Natural killer cell (primary cell): ENCODE data around the gene TTI1. TPM values are rescaled to one million over a fixed set of nuclear protein-coding genes. Genes with fewer than 3 reads are reported as not detected.

Experiments used
- ATAC-seq, 3 donors: fragments of 150-1000 bp in 2 of 3; fragments of 200-7000 bp in 1 of 3; cut with Tn5 transposase; 1 replicate in 1 of 3; 2 replicates in 2 of 3; pipeline ENCODE4 v1.10.0; 2021; ENCODE audit warnings: mild to moderate bottlenecking in 2 of 3, moderate library complexity in 2 of 3
- DNase-seq, 2 donors: peaks; one replicate each; pipeline versions ENCODE4 v3.0.0 to v3.0.0-alpha.2; 2013 to 2021; ENCODE audit warnings: mixed read lengths in 1 of 2
- H3K27ac ChIP-seq: one replicate; pipeline ENCODE4 v1.5.1; 2013; ENCODE audit warnings: mild to moderate bottlenecking, low read length
- H3K27me3 ChIP-seq: one replicate; pipeline ENCODE4 v1.6.1; 2013; ENCODE audit warnings: low read length; ENCODE audit not compliant: control insufficient read depth, insufficient read depth
- H3K36me3 ChIP-seq: one replicate; pipeline ENCODE4 v1.6.1; 2013; ENCODE audit warnings: low read length; ENCODE audit not compliant: control insufficient read depth, insufficient read depth
- H3K4me1 ChIP-seq: one replicate; pipeline ENCODE4 v1.6.1; 2013; ENCODE audit warnings: low read length; ENCODE audit not compliant: control insufficient read depth, insufficient read depth
- H3K4me3 ChIP-seq: one replicate; pipeline ENCODE4 v1.5.1; 2013; ENCODE audit warnings: low read length
- H3K9me3 ChIP-seq: one replicate; pipeline ENCODE4 v1.6.1; 2013; ENCODE audit warnings: low read length; ENCODE audit not compliant: control insufficient read depth, insufficient read depth
- H3K27ac Mint-ChIP-seq, 2 donors: one replicate each; pipeline ENCODE4 v1.8.0; 2022; ENCODE audit warnings: mild to moderate bottlenecking in 2 of 2, mixed read lengths in 2 of 2, moderate library complexity in 1 of 2
- H3K27me3 Mint-ChIP-seq, 2 donors: one replicate each; pipeline ENCODE4 v1.8.0; 2022; ENCODE audit warnings: low read depth in 2 of 2, mixed read lengths in 2 of 2
- H3K36me3 Mint-ChIP-seq: one replicate; pipeline ENCODE4 v1.8.0; 2022; ENCODE audit warnings: mixed read lengths
- H3K4me1 Mint-ChIP-seq, 2 donors: one replicate each; pipeline ENCODE4 v1.8.0; 2022; ENCODE audit warnings: mixed read lengths in 2 of 2
- H3K4me3 Mint-ChIP-seq: one replicate; pipeline ENCODE4 v1.8.0; 2022; ENCODE audit warnings: mild to moderate bottlenecking, moderate library complexity, mixed read lengths
- H3K9me3 Mint-ChIP-seq, 2 donors: one replicate each; pipeline ENCODE4 v1.8.0; 2022; ENCODE audit warnings: mixed read lengths in 2 of 2
- WGBS: methylation state at CpG from one replicate; pipeline ENCODE4 v1.1.7; 2013; ENCODE audit warnings: missing lambda C conversion rate; ENCODE audit not compliant: insufficient coverage; 5-methylcytosine and 5-hydroxymethylcytosine counted together
- intact Hi-C: fragments of 100-400 bp; cut with micrococcal nuclease; formaldehyde crosslinking; loops from one replicate; pipeline ENCODE4 v1.14.2; 2022
- total RNA-seq, 4 donors: library from RNA; stranded (reverse); fragments of 120-200 nt in 1 of 4; gene quantifications; one replicate each; pipeline versions ENCODE4 v1.2.3 to v1.2.4, GENCODE V29; 2013 to 2022
- TF ChIP-seq, protein P1 (sequence below): fragments of 200-600 bp; IDR thresholded peaks from one replicate; pipeline ENCODE4 v1.8.0; 2022; ENCODE audit warnings: antibody characterized with exemption

TTI1 gene
- total RNA-seq, 3 donors from 2014 or later (not counting 1 experiment from before 2014, with no cell fraction given), result 15.9 to 23.9 (median 18.9) TPM

DNA sequence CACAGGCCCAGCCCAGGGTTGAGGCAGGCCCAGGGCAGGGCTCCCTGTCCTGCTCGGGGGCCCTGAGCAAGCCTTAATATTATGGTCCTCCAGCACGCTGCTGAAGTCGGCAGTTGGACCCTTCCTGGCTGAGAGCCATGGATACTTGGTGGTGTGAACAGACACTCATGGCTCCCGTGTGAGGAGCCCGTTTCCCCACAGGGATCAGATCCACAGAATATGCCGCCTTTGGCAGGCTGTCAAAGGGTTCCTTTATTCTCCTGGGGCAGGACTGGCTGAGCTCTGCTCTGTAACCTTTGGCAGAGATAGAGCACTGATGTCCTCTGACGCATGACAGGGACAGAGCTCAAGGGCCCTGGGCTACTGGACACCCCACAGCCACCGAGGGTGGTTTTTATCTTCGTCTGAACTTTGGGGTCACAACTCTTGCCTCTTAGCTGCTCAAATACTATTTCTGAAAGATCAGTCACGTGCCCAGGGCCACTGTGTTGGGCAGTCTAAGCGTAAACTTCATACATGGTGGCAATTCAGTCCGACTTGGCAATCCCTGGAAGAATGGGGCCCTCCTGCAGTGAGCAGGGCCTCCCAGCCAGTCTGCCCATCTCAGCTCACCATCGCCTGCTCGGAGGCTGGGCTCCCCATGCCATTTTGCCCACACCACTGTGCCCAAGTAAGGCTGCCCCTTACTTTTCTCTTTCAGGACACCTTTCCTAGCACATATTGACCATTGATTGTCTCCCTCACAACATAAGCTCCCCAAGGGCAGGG, 49.1 kb downstream of the TTI1 start:
- H3K36me3 Mint-ChIP-seq, result peaks cover 8% of the 10 kb centered on the region
- H3K9me3 Mint-ChIP-seq, result no peaks in the 10 kb centered on the region
- ATAC-seq (no peak), DNase-seq (no peak)
- Histone ChIP-seq H3K4me1 (peaks cover under 1% of the 10 kb centered on the region), H3K27me3 (no peaks in the 10 kb centered on the region), H3K9me3 (no peaks in the 10 kb centered on the region), H3K27ac (no peak overlapping the region), H3K4me3 (no peak overlapping the region), H3K36me3 (peaks cover 18% of the 10 kb centered on the region)
- H3K27me3 Mint-ChIP-seq, result no peaks in the 10 kb centered on the region
- H3K27ac Mint-ChIP-seq, result peak overlapping the region in 1 of 2 donors; percentile 75
- 98% methylated on average over 14 of the region's 14 CpGs for WGBS
- H3K4me1 Mint-ChIP-seq, result peaks cover 0 to 5% of the 10 kb centered on the region in 2 donors
- TF ChIP-seq, protein P1, sequence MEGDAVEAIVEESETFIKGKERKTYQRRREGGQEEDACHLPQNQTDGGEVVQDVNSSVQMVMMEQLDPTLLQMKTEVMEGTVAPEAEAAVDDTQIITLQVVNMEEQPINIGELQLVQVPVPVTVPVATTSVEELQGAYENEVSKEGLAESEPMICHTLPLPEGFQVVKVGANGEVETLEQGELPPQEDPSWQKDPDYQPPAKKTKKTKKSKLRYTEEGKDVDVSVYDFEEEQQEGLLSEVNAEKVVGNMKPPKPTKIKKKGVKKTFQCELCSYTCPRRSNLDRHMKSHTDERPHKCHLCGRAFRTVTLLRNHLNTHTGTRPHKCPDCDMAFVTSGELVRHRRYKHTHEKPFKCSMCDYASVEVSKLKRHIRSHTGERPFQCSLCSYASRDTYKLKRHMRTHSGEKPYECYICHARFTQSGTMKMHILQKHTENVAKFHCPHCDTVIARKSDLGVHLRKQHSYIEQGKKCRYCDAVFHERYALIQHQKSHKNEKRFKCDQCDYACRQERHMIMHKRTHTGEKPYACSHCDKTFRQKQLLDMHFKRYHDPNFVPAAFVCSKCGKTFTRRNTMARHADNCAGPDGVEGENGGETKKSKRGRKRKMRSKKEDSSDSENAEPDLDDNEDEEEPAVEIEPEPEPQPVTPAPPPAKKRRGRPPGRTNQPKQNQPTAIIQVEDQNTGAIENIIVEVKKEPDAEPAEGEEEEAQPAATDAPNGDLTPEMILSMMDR, result no peak
- intact Hi-C loops, result no loop called here
- no peak overlapping the region for H3K4me3 Mint-ChIP-seq

DNA sequence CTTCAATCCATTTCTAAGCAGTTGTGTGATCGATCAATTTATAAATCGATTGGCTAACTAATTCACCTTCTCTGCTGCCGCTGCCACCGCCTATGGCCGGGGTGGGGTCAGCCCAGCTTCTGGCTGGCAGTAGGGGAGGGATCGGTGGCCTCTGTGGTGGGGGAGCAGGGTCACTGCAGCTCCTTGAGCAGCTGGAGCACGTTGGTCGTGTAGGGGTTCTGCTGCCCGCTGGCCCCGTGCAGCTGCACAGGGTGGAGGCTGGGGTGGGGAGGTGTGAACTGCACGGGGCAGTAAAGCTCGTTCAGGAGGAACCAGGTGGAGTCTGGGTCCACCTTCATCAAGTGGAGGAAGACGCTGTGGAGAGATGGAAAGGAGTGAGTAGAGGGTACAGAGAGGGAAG, 50.0 kb downstream of the TTI1 start:
- no peaks in the 10 kb centered on the region for H3K4me1 Mint-ChIP-seq
- ATAC-seq, result no peak
- no peak overlapping the region for H3K4me3 Mint-ChIP-seq
- no peaks in the 10 kb centered on the region for H3K9me3 Mint-ChIP-seq
- Histone ChIP-seq H3K27ac (no peak overlapping the region), H3K4me3 (no peak overlapping the region), H3K9me3 (no peaks in the 10 kb centered on the region), H3K36me3 (peaks cover 18% of the 10 kb centered on the region), H3K4me1 (no peaks in the 10 kb centered on the region), H3K27me3 (no peaks in the 10 kb centered on the region)
- H3K36me3 Mint-ChIP-seq, result peaks cover 8% of the 10 kb centered on the region
- intact Hi-C loops, result no loop called here
- WGBS, result 93% methylated on average over 13 of the region's 13 CpGs
- DNase-seq, result no peak
- H3K27me3 Mint-ChIP-seq, result no peaks in the 10 kb centered on the region
- H3K27ac Mint-ChIP-seq, result no peak overlapping the region
- TF ChIP-seq, protein P1, result no peak

DNA sequence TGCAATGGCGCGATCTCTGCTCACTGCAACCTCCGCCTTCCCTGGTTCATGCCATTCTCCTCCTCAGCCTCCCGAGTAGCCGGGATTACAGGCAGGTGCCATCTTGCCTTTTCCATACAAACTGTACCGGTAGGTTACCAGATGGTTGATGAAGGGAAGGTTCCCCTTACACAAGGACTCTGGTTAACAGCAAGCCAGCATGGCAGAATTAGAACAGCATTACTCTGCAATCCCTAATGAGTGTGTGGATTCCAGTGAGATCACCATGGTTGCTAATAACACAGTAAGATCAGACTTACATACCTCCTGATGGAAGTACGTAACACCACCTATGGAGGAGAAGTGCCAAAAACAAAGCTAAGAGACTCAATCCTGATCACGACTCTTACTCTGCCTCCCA, 51.7 kb downstream of the TTI1 start:
- peaks cover 0 to 12% of the 10 kb centered on the region in 2 donors for H3K4me1 Mint-ChIP-seq
- intact Hi-C loops, result no loop called here
- 99% methylated on average over 7 of the region's 8 CpGs for WGBS
- no peak overlapping the region for H3K4me3 Mint-ChIP-seq
- ATAC-seq, result no peak
- H3K27me3 Mint-ChIP-seq, result no peaks in the 10 kb centered on the region
- no peak for DNase-seq
- Histone ChIP-seq H3K4me1 (peaks cover 4% of the 10 kb centered on the region), H3K36me3 (peaks cover 16% of the 10 kb centered on the region), H3K27me3 (no peaks in the 10 kb centered on the region), H3K4me3 (no peak overlapping the region), H3K27ac (no peak overlapping the region), H3K9me3 (no peaks in the 10 kb centered on the region)
- H3K36me3 Mint-ChIP-seq, result peaks cover 8% of the 10 kb centered on the region
- H3K9me3 Mint-ChIP-seq, result no peaks in the 10 kb centered on the region
- H3K27ac Mint-ChIP-seq, result no peak overlapping the region
- TF ChIP-seq, protein P1, result no peak

DNA sequence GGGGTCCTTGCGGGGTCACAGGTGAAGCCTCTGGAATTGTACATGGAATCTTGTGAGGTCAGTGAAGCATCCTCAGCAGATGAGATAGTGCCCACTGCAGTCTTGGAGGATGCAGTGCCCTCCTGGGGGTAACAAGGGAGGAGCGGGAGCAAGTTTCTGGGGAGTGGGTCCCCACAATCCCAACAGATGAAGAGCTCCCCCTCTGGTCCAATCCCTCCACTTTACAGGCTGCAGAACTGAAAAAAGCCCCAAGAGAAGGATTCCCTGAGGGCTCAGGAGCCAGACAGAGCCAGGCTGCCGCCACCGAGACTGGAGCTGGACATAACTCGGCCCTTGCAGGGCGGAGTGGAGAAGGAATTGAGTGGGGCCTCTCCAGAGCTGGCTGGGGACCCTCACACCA, 52.4 kb downstream of the TTI1 start:
- intact Hi-C loops, result no loop called here
- DNase-seq, result no peak
- H3K9me3 Mint-ChIP-seq, result no peaks in the 10 kb centered on the region
- H3K4me3 Mint-ChIP-seq, result no peak overlapping the region
- H3K27ac Mint-ChIP-seq, result no peak overlapping the region
- Histone ChIP-seq H3K27ac (no peak overlapping the region), H3K27me3 (no peaks in the 10 kb centered on the region), H3K4me3 (no peak overlapping the region), H3K36me3 (peaks cover 10% of the 10 kb centered on the region), H3K9me3 (no peaks in the 10 kb centered on the region), H3K4me1 (peaks cover 4% of the 10 kb centered on the region)
- 97% methylated on average over 6 of the region's 6 CpGs for WGBS
- peaks cover 0 to 16% of the 10 kb centered on the region in 2 donors for H3K4me1 Mint-ChIP-seq
- ATAC-seq, result no peak
- H3K36me3 Mint-ChIP-seq, result peaks cover 8% of the 10 kb centered on the region
- H3K27me3 Mint-ChIP-seq, result no peaks in the 10 kb centered on the region
- TF ChIP-seq, protein P1, result no peak
